Heart right ventricle (tissue), 16 donors: ENCODE measurements around the gene FOXK2. TPM values are rescaled to one million over a fixed set of nuclear protein-coding genes. Genes with fewer than 3 reads are reported as not detected.
A peak's percentile ranks its signal among the peaks of the same experiment; 100 is the strongest.

Experiments used
- ATAC-seq, 8 donors: fragments of 200-7000 bp; cut with Tn5 transposase; one replicate each; pipeline ENCODE4 v1.9.1; 2020; ENCODE audit warnings: mild to moderate bottlenecking in 8 of 8, moderate library complexity in 8 of 8, moderate number of reproducible peaks in 1 of 8
- DNase-seq, 2 donors: peaks; one replicate each; pipeline ENCODE4 v3.0.0-alpha.2; 2020
- H3K27ac ChIP-seq, 10 donors: fragments of 200-600 bp; sonication (generic) in 2 of 10; one replicate each; pipeline versions ENCODE4 v1.5.0 to v1.8.0; 2020 to 2022; ENCODE audit warnings: mild to moderate bottlenecking in 3 of 10
- H3K27me3 ChIP-seq, 7 donors: fragments of 200-600 bp; one replicate each; pipeline ENCODE4 v1.8.0; 2021 to 2022; ENCODE audit warnings: mild to moderate bottlenecking in 2 of 7
- H3K36me3 ChIP-seq, 9 donors: fragments of 200-600 bp; sonication (generic) in 1 of 9; one replicate each; pipeline versions ENCODE4 v1.5.0 to v1.8.0; 2020 to 2022; ENCODE audit warnings: mild to moderate bottlenecking in 2 of 9
- H3K4me1 ChIP-seq, 9 donors: fragments of 200-600 bp; sonication (generic) in 1 of 9; one replicate each; pipeline versions ENCODE4 v1.5.0 to v1.8.0; 2020 to 2022; ENCODE audit warnings: mild to moderate bottlenecking in 4 of 9
- H3K4me3 ChIP-seq, 10 donors: fragments of 200-600 bp; sonication (generic) in 2 of 10; one replicate each; pipeline versions ENCODE4 v1.5.0 to v1.8.0; 2020 to 2022; ENCODE audit warnings: mild to moderate bottlenecking in 7 of 10, moderate library complexity in 2 of 10
- H3K9me3 ChIP-seq, 11 donors: fragments of 200-600 bp in 10 of 11; sonication (generic) in 2 of 11; one replicate each; pipeline versions ENCODE4 v1.5.0 to v1.8.0; 2013 to 2022; ENCODE audit warnings: mild to moderate bottlenecking in 2 of 11, control low read depth in 1 of 11, moderate library complexity in 1 of 11
- CTCF ChIP-seq, 9 donors: fragments of 200-600 bp; sonication (generic) in 2 of 9; IDR thresholded peaks; one replicate each; pipeline versions ENCODE4 v1.5.0 to v1.8.0; 2021 to 2022; ENCODE audit warnings: antibody characterized with exemption in 9 of 9, mild to moderate bottlenecking in 5 of 9, moderate library complexity in 1 of 9
- WGBS, 2 donors: extraction: QIAGEN DNeasy Blood & Tissue Kit; methylation state at CpG; one replicate each; pipeline ENCODE4 v1.1.7; 2013; ENCODE audit warnings: inconsistent platforms in 1 of 2; 5-methylcytosine and 5-hydroxymethylcytosine counted together
- intact Hi-C, 10 donors: fragments of 100-400 bp; cut with DNase I; formaldehyde crosslinking; loops; one replicate each; pipeline versions ENCODE4 v1.11.1 to v1.14.2; 2022
- polyA plus RNA-seq, 2 donors: library from polyadenylated mRNA; stranded (reverse); fragments of 200-250 nt; gene quantifications; one replicate each; pipeline ENCODE4 v1.2.3, GENCODE V29; 2013
- total RNA-seq, 10 donors: library from RNA; stranded (reverse); fragmentation: NEBNext Ultra II Directional in 3 of 10; extraction: Animal tissue kit (Norgen Biotek cat#: 25700) in 3 of 10; gene quantifications; one replicate each; pipeline versions ENCODE4 v1.2.1 to v1.2.4, GENCODE V29; 2021 to 2023
- donor health status: Arrhythmogenic right ventricular cardiomyopathy.
- donor health status: ischemic (EF 13 %, LVEDD 7.1; RV severe dilation, severe dysfunction).
- donor health status: healthy with polysubstance abuse.
- donor health status: DM: no; HTN: yes; CAD: no.
- donor health status: DM: no; HTN: no; CAD: no.
- donor health status: ischemic (EF 25% LVEDD 6.9; RV normal size, moderate dysfunction).
- donor health status: ischemic (EF 25% LVEDD 5.7; RV mildly dilated, moderate dysfunction).
- donor health status: healthy.
- donor health status: DM: yes; HTN: yes; CAD: no.
- donor health status: Ischemic cardiomyopathy.
- donor health status: ischemic (EF 35%, LVEDD 5.7; RV mildly dilated, moderate dysfunction).
- donor health status: nonischemic (EF 11% LVEDD 7.7; RV severe dilation, severe dysfunction).
- donor health status: DM: yes; HTN: yes; CAD: no.
- donor health status: PGD.
- donor health status: ischemic (EF 29% LVEDD 5.4; RV normal size, mild dysfunction).
- donor health status: nonischemic (EF 23%, LVEDD 6.1; RV moderate dilation, normal function).

Gene FOXK2
- total and polyA plus RNA-seq, 12 donors = 16.5 to 66.6 (median 30.6) TPM

GRCh38 chr17:82489117-82489516 is 30.4 kb upstream of the FOXK2 start:
- WGBS, 2 donors = 49 to 56% methylated on average over 8 of the region's 8 CpGs
- peaks cover 2 to 26% (median 6%) of the 10 kb centered on the region in 9 donors for H3K4me1 ChIP-seq
- no peak for TF ChIP-seq CTCF (IDR thresholded peaks at IDR 0.05)
- H3K4me3 ChIP-seq = no peak overlapping the region
- peaks cover 0 to 55% (median 34%) of the 10 kb centered on the region in 9 donors for H3K36me3 ChIP-seq
- no peaks in the 10 kb centered on the region for H3K9me3 ChIP-seq
- H3K27me3 ChIP-seq = no peaks in the 10 kb centered on the region
- intact Hi-C loops = no loop called here
- peak; percentile 58 to 73 for DNase-seq
- peak overlapping the region in 9 of 10 donors; percentile 63 to 81 (median 72) for H3K27ac ChIP-seq
- ATAC-seq = peak; percentile 81 to 96 (median 92)

GRCh38 chr17:82489851-82490511 is 29.6 kb upstream of the FOXK2 start:
- intact Hi-C loops = loop anchor here in 4 of 10 donors (5.0 to 10.0 kb wide), 4 partner anchors 55 to 135 kb away; partner anchors contain the start of gene TEX19 (in 1 of the 4)
- H3K4me1 ChIP-seq = peaks cover 4 to 29% (median 10%) of the 10 kb centered on the region in 9 donors
- TF ChIP-seq CTCF (IDR thresholded peaks at IDR 0.05) = no peak
- no peak overlapping the region for H3K4me3 ChIP-seq
- H3K36me3 ChIP-seq = peaks cover 0 to 46% (median 28%) of the 10 kb centered on the region in 9 donors
- peak overlapping the region in 8 of 10 donors; percentile 63 to 81 (median 72) for H3K27ac ChIP-seq
- ATAC-seq = no peak
- no peaks in the 10 kb centered on the region for H3K9me3 ChIP-seq
- no peaks in the 10 kb centered on the region for H3K27me3 ChIP-seq
- 94 to 95% methylated on average over 21 of the region's 21 CpGs for WGBS, 2 donors
- DNase-seq = no peak

- no peaks in the 10 kb centered on the region for H3K27me3 ChIP-seq
- H3K4me1 ChIP-seq = peaks cover 4 to 29% (median 10%) of the 10 kb centered on the region in 9 donors
- ATAC-seq (no peak), DNase-seq (no peak)
- TF ChIP-seq CTCF (IDR thresholded peaks at IDR 0.05) = no peak
- peaks cover 0 to 39% (median 22%) of the 10 kb centered on the region in 9 donors for H3K36me3 ChIP-seq
- no peak overlapping the region for H3K4me3 ChIP-seq
- no peaks in the 10 kb centered on the region for H3K9me3 ChIP-seq
- intact Hi-C loops = loop anchor here in 4 of 10 donors (5.0 to 10.0 kb wide), 4 partner anchors 54 to 136 kb away; partner anchors contain the start of gene TEX19 (in 1 of the 4)
- 91 to 94% methylated on average over 25 of the region's 25 CpGs for WGBS, 2 donors
- no peak overlapping the region for H3K27ac ChIP-seq
Measured at GRCh38 chr17:82490512-82491195, 28.9 kb upstream of the FOXK2 start.

GRCh38 chr17:82491196-82491530 is 28.4 kb upstream of the FOXK2 start:
- no peaks in the 10 kb centered on the region for H3K27me3 ChIP-seq
- no peak for ATAC-seq
- DNase-seq = no peak
- TF ChIP-seq CTCF (IDR thresholded peaks at IDR 0.05) = no peak
- H3K36me3 ChIP-seq = peaks cover 0 to 34% (median 16%) of the 10 kb centered on the region in 9 donors
- H3K4me1 ChIP-seq = peaks cover 4 to 33% (median 10%) of the 10 kb centered on the region in 9 donors
- intact Hi-C loops = loop anchor here in 4 of 10 donors (5.0 to 10.0 kb wide), 4 partner anchors 54 to 136 kb away; partner anchors contain the start of gene TEX19 (in 1 of the 4)
- WGBS, 2 donors = 92 to 94% methylated on average over 10 of the region's 10 CpGs
- H3K9me3 ChIP-seq = no peaks in the 10 kb centered on the region
- no peak overlapping the region for H3K27ac ChIP-seq
- H3K4me3 ChIP-seq = no peak overlapping the region
